GM12892 (cell line): ENCODE results near the gene DKK3.

Source experiments
- POLR2A ChIP-seq: IDR thresholded peaks from 2 replicates; pipeline ENCODE4 v1.6.1; 2011; ENCODE audit warnings: low read depth, low read length, control low read depth
- POLR2AphosphoS5 ChIP-seq: IDR thresholded peaks from 2 replicates; pipeline ENCODE4 v1.6.1; 2011; ENCODE audit warnings: low read depth, low read length, control low read depth
- TAF1 ChIP-seq: IDR thresholded peaks from 2 replicates; pipeline ENCODE4 v1.6.1; 2011; ENCODE audit warnings: low read depth, mild to moderate bottlenecking, control low read depth, low read length, borderline replicate concordance

DNA sequence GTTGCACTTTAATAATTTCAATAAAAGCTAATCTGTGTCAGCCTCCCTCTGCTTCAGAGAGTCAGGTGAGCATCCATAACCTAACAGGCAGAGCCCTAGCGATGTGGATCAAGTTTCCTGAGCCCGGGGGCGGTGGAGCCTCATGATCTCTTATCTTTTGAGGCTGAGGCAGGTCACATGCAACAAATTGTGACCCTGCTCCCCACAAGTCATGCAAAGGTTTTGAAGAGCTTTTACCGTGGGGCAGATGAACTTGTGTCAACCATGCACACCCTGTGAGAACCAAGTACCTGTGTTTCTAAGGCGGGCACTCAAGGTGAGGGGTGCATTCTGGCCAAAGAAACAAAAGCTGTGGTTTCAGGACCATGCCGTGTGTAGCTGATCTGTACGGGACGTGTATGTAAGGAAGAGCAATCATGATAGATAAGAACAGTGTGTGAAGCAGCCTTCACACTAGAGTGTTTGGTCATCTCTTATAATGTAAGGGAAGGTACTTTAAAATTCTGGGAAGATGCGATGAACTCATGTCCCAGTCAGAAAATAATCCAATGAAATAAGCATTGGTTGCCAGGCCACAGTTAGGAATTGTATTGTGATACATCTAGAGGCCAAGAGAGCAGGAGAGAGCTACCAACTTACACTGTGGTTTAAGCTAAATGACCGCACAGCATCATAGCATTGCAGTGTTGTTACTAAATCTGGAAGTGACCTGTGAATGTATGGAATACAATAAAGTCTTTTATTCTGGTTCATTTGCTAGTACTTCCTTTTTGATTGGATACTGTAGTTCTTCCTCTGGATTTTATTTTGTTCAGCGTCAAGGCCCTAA lies 49.8 kb downstream of the DKK3 start:
- TF ChIP-seq POLR2A = no peak
- TF ChIP-seq POLR2AphosphoS5 = no peak
- no peak for TF ChIP-seq TAF1
